ENCODE data around the gene SET.
"Not testable (repeated sequence)": the region's sequence is repeated elsewhere in the genome, so short reads cannot be mapped to it uniquely, and the experiment has no call there.

SET gene

DNA sequence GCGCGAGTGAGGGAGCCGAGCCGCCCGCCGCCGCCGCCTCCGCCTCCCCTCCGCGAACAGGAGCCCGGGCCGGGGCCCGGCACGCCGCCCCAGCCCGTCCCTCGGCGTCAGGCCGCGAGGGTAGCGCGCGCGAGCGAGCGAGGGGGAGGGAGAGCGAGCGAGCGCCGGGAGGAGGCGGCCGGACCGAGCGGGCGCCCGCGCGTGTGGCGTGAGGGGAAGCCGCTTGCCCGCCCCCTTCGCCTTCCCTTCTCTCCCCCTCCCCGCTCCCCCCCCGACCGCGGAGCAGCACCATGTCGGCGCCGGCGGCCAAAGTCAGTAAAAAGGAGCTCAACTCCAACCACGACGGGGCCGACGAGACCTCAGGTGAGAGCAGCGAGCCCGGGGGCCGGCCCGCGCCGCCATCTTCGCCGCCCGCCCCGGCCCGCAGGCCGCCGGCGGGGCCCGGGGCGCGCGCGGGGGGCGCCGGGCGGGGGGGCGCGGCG is 312 bp downstream of the SET start:
- peak; percentile 35 to 38 for DNase-seq

DNA sequence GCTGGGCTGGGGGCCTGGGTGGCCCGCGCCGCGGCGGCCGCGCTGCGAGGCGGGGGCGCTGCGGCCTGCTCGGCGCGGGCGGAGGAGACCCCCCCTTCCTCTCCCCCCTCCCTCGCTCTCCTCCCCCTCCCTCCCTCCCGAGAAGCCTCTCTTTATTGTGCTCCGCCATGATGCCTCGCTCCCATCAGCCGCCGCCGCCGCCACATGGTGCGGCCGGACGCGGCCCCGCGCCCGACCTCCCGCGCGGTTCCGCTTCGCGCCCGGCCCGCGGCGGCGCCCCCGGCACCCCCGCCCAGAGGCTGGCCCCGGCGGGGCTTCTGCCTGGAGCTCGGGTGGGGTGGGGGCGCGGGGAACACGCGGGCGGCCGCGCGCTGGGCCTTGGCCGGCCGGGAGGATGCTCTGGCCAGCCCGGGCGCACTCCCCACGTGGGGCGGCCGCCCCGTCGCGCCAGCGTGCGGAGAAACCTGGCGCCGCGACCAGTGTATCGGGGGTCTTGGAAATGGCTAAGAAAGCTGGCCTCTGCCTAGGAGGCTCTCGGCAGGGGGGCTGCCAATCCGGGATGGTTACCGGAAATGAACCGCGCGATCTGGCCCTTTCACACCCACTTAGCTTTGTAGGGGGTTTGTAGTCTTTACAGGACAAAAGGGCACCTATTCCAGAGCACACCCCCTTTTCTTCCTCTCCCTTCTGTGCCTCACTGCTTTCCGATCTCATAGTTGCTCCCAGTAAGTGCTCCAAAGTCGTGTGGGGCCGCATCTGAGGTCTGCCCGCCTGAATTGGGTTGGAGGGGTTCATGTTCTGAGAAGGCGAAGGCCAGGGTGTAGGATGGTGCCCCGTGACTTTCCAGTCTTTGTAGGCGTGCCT is 1.0 kb downstream of the SET start:
- DNase-seq, result peak; percentile 22 to 41

DNA sequence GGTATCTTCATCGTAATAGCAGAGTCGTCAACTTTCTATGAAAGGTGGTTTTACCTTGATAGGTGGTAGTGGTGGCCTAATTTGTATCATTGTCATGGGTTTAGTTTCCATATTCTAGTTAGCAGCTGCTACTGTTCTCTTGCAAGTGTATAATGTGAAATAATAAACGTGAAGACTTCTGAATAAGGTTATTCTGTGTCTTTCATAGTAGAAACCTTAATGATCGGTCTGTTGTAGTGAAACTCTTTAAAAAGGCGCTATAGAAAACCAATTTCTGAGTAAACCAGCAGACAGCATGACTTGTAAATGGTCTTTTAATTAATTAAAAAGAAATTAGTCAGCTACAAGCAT is 1.6 kb downstream of the SET start:
- DNase-seq, result no peak

DNA sequence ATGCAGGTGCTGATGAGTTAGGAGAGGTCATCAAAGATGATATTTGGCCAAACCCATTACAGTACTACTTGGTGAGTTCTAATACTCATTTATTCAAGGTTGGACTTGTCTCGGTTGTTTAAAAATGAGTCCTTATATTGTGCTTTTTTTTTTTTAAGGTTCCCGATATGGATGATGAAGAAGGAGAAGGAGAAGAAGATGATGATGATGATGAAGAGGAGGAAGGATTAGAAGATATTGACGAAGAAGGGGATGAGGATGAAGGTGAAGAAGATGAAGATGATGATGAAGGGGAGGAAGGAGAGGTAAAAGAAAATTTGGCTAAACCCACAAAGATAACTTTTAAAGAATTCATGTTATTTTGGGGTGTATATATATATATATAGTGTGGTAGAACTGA is 4.7 kb downstream of the SET start:
- not testable (repeated sequence) for DNase-seq

DNA sequence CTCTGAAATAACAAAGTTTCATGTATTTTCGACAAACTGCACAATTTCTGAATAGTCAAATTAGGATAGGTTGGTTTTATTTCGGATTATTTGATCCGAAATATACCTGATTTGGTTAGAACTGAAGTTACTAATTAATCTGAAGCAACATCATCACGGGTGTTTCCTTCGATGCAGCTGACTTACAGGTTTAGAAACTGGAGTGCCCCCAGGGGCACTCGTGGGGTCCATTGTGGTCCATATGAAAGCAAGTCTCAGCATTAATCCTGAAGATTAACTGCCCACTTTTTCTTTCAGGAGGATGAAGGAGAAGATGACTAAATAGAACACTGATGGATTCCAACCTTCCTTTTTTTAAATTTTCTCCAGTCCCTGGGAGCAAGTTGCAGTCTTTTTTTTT is 5.3 kb downstream of the SET start:
- no peak for DNase-seq

DNA sequence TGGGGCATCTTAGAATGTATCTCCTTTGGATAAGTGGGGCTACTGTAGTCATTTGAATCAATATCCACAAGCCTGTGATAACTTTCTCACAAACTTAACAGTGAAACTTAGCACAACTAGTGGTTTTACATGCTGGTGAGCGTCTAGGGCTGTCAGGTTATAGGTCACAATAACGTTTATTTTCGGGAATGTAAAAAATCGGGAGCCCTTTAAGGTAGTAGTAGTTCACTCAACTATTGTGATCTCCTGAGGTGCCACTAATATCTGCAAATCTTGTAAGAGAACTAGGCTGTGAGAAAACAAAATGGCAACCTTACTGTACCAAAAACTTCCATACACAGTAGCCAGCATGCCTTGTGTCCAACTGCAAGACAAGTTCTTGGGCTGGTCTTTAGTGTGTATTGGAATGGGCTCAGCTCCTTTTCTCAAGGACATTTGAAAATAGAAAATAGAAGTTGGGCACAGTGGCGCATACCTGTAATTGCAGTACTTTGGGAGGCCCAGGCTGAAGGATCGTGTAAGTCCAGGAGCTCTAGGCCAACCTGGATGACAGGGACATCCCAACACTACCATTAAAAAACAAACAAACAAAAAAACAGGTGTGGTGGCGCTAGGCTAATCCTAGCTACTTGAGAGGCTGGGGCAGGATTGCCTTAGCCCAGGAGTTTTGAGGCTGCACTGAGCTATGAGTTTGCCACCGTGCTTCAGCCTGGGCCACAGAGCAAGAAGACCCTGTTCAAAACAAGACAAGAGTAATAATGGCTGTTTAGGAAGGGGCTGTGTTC is 8.1 kb downstream of the SET start:
- DNase-seq, result no peak

DNA sequence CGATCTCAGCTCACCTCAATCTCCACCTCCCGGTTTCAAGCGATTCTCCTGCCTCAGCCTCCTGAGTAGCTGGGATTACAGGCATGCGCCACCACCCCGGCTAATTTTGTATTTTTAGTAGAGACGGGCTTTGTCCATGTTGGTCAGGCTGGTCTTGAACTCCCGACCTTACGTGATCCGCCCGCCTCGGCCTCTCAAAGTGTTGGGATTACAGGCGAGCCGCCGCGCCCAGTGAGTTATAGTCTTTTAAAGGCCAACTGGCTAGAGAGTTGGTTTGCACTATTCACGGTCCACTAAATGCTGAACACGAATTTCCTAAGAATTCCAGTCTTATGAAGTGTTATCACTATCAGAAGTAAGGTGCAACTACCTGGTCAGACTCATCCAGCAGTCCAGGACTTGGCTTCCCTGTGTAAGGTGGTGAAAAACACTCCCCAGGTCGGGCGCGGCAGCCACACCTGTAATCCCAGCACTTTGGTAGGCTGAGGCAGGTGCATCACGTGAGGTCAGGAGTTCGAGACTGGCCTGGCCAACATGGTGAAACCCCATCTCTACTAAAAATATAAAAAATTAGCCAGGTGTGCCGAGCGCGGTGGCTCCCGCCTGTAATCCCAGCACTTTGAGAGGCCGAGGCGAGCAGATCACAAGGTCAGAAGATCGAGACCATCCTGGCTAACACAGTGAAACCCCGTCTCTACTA is 10.2 kb downstream of the SET start:
- DNase-seq, result not testable (repeated sequence)

DNA sequence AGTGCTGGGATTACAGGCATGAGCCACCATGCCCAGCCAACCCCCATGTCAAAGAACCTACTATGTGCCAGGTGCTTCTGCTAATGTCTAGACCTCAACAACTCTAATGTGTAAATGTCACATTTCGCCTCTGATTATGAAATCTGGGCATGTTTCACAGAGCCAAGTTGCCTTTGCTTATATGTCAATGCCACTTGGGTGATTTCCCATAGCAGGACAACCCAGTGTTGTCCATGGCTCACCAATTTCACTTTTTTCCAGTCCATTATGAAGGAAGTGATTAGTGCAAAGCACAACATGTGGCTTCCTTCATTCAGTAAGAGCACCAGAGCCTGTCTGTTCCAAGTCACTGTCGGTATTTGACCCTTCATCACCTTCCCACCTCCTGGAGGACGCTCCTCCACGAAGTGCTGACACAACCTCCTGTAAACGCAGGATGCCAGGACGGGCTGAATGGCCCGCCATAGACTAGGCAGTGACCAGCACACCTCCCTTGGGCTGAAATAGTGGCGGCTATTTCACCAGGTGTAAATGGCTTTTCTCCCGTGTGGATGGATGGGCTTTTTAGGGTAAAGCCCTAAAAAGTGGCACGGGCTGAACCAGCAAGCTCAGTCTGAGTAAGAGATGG is 12.3 kb downstream of the SET start:
- DNase-seq, result no peak

DNA sequence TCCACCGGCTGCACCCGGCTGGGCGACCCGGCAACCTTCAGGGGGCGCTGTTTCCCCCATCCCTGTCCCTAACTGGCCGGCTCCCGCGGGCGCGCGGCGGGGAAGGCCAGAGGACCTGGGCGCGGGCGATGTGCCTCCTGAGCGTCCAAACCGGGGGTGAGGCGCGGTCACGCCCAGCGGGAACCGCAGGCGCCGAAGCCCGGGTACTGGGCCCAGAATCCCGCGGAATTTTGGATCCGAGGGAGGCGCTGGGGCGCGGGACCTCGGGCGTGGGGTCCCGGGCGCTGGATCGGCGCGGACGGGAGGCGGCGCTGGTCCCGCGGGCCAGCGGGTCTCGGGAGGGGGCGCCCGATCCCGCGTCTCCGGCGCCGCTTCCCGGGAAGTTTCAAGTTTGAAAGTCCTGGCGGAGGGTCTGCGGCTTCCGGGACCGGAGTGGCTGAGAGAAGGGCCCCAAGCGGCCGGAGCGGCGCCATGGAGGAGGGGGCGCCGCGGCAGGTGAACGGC is 13.5 kb downstream of the SET start, which contains the start of gene PKN3:
Gene PKN3 (plus strand): TSS at position 59 of the 504 bp plus-strand sequence. CDS start 413 bp downstream, at position 472.
- DNase-seq, result peak; percentile 92 to 95

DNA sequence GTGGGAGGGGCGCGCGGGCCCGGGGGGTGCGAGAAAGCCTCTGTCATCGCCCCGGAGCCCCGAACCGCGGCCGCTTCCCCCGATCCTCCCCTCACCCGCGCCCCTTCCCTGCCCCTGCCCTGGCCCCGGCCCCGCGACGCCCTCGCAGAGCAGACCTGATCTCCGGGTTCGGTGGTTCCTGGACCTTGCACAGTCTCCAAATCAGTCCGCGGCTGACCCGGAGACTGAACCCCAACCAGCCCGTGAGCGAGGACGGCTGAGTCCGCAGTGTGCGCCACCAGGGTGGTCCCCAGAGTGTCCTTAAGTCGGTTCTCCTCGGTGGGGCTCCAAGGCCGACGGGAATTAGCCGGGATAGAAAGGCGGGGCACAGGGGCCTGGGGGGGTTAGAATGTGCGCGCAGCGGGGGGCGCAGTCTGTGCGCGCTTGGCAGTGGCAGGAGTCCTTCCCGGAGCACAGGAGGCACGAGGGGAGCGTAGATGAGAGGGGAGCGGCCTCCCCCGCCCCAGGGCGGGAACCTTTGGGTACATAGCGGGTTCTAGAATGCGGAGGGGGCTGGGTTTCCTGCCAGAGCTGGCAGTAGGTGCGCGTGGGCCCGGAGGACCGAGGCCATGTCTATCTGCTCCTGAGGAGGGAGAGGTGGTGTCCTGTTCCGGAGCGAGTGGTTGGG is 14.1 kb downstream of the SET start:
- no peak for DNase-seq

DNA sequence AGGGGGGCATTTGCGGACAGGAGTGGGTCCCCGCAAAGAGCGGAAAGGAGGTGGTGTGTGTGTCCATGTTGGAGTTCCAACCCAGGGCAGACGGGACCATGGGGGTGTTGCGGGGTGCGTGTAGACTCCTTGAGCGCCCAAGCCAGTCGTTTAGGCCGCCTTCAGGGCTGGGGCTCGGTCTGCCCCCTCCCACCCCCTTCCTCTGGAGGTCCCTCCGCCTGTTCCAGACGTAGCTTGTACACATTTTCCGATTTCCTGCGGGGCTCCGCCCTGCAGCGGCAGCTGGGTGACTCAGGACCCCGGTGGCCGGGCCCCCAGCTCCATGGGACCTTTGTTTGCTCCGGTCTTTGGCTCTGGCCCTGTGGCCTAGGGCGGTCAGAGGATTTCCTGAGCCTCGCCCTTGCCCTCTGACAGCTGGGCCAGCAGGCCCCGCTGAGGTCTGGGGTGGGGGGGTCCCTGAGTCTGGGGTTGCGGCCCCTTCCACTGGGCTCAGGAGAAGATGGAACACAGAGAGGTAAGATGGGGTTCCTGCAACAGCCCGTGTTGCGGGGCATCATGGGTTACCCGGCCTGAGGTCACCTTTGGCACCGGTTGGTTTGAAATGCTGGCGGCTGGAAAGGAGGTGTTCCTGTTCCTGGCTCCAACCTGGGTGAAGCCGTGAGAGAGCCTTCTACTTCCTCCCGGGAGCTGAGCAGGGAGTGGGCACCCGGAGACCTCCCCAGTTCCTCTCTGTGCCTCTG is 14.8 kb downstream of the SET start:
- no peak for DNase-seq

DNA sequence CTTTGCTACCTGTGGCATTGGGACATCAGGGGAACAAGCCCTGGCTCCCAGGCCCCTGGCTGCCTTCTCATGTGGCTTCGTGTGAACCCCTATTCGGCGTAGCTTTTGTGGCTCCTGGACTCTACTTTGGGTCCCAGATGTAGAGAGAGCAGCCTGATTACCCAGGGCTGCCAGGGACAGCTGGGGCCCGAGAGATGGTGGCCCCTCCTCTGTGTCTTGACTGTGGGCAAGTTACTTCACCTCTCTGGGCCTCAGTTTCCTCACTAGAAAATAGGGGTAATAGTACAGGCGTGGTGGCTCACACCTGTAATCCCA is 15.3 kb downstream of the SET start:
- DNase-seq, result no peak

DNA sequence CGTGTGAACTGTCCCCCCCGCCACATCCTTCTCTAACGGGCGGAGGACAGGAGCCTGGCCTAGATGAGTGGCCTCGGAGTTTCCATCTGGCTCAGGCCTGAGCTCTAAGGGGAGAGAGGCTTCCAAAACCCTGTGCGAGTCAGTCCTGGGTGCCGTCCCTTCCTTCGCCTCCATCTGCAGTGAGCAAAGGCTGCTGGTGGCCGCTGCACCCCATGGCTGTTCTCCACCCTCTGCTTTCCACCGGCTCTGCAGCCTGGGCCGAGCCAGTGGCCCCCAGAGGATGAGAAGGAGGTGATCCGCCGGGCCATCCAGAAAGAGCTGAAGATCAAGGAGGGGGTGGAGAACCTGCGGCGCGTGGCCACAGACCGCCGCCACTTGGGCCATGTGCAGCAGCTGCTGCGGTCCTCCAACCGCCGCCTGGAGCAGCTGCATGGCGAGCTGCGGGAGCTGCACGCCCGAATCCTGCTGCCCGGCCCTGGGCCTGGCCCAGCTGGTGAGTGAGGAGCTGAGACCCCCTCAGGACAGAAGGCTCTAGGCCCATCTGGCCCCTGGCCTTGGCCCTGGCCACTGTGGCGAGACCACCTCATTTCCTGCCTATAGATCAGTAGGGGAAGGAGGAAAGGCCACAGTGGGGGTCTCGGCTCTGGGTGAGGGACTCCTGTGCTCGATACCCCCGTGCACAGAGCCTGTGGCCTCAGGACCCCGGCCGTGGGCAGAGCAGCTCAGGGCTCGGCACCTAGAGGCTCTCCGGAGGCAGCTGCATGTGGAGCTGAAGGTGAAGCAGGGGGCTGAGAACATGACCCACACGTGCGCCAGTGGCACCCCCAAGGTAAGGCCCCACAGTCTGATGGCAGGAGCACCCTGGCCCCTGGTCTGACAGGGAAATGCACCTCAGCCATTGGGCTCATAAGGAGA is 16.3 kb downstream of the SET start:
- DNase-seq, result no peak

DNA sequence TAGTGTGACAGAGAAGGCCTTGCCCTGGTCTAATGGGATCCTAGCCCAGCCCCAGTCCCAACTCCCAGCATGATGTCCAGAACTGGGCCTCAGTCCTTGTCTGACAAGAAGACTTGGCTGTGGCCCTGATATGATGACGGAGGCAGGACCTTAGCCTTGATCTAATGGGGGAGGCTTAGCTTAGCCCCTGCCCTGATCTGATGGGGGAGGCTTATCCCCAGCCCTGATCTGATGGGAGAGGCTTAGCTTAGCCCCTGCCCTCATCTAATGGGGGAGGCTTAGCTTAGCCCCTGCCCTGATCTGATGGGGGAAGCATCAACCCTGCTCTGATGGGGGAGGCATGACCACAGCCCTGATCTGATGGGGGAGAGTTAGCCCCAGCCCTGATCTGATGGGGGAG is 17.0 kb downstream of the SET start:
- no peak for DNase-seq

DNA sequence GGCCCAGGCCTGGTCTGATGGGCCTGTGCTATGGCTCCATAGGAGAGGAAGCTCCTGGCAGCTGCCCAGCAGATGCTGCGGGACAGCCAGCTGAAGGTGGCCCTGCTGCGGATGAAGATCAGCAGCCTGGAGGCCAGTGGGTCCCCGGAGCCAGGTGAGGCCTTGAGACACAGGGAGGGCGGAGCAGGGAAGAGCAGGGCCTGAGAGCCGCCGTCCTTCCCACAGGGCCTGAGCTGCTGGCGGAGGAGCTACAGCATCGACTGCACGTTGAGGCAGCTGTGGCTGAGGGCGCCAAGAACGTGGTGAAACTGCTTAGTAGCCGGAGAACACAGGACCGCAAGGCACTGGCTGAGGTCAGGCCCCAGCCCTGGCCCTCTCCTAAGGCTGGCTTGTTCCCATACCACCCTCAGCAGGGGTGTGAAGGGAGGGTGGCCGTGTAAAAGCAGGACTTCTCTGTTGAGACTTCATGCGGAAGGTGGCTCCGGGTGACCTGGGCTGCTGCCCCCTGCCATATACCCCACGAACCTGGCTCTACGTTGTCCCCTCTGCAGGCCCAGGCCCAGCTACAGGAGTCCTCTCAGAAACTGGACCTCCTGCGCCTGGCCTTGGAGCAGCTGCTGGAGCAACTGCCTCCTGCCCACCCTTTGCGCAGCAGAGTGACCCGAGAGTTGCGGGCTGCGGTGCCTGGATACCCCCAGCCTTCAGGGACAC is 17.8 kb downstream of the SET start:
- no peak for DNase-seq

DNA sequence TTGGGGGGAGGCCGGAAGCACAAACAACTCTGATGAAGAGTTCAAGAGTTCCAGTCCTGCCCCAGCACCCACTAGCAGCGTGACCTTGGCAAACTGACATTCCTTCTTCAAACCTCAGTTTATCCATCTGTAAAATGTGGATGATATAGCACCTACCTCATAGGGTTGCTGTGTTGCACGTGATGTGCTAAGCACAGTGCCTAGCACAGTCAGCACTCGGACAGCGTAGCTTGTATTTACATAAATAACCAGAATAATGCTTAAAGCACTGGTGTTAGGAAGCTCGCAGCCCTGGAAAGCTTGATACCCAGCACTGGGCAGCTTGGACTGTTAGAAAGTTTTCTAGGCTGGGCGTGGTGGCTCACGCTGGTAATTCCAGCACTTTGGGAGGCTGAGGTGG is 18.4 kb downstream of the SET start:
- no peak for DNase-seq

DNA sequence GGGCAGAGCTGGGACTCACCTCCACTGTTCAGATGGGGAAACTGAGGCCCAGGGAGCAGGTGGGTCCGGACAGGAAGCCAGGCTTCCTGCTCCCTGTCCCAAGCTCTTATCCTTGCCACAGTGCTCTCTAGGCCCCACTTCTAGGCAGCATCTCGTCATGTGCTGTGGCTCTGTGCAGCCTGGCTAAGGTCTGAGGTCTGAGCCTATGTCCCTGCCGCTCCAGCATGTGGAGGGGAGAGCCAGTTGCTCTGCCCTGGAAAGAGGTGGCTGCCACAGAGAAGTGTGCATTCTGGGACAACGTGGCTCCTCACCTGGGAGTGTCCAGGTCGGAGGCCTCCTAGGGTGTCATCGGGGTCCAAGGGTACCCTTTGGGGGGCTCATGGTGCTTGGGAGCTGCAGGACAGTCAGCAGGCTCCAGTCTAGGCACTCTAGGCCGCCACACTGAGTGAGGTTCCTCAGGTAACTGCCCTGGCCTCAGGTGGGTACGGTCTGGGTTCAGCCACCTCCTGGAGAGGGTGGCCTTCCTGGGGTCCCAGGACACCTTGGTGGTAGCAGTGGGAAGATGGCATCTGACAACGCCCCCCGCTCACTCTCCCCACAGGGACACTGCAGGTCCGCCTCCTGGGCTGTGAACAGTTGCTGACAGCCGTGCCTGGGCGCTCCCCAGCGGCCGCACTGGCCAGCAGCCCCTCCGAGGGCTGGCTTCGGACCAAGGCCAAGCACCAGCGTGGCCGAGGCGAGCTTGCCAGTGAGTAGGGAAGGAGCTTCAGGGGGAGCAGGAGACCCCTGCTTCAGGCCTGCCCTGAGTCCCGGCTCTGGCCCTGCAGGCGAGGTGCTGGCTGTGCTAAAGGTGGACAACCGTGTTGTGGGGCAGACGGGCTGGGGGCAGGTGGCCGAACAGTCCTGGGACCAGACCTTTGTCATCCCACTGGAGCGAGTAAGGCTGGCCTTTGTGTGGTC is 23.7 kb downstream of the SET start:
- DNase-seq, result no peak

DNA sequence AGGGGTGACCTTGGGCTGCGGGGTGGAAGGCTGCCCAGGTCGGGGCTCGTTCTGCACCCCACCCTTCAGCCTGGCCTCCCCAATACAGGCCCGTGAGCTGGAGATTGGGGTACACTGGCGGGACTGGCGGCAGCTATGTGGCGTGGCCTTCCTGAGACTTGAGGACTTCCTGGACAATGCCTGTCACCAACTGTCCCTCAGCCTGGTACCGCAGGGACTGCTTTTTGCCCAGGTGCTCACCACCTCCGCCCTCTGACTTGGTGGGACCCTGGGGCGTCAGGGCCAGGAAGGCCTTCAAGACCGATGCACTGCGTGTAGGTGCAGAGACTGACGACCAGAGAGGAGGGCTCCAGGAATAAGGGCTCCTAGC is 24.4 kb downstream of the SET start:
- DNase-seq, result no peak

All from stimulated activated CD4-positive, alpha-beta T cell treated with anti-CD3 and anti-CD28 coated beads, Interleukin-2, amount 100 ng/mL, for 48 hours (primary cell).